GM18498 (cell line): ENCODE data around the gene DCAF6.
"Not testable (repeated sequence)": the region's sequence is repeated elsewhere in the genome, so short reads cannot be mapped to it uniquely, and the experiment has no call there.

ENCODE experiments used
- ATAC-seq: cut with Tn5 transposase; IDR thresholded peaks from one replicate; pipeline ENCODE4 v1.9.1; 2021; ENCODE audit warnings: mild to moderate bottlenecking, moderate library complexity; ENCODE audit not compliant: unreplicated experiment

The DCAF6 gene

DNA sequence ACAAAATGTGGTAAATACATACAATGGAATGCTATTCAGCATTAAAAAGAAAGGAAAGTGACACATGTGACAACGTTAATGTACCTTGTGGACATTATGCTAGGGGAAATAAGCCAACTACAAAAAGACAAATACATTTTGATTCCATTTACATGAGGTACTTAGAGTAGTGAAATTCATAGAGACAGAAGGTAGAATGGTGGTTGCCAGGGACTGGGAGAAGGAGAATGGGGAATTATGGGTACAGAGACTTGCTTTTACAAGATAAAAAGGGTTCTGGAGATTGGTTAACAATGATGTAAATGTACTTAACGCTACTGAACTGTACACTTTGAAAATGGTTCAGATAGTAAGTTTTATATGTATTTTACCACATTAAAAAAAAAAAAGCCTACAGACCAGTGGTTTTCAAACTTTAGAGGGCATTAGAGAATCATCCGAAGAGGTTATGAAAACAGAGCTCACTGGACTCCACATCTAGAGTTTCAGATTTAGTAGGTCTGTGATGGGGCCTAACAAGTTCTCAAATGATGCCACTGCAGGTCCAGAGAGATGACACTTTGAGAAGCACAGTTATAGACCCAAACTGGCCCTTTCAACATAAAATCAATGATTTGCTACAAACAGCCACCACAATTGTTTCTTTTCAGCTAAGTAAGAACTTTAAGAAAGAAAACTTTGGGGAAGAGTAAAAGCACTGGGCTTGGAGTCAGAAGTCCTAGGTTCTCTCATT is 13.0 kb upstream of the DCAF6 start:
- ATAC-seq: peak; percentile 45

DNA sequence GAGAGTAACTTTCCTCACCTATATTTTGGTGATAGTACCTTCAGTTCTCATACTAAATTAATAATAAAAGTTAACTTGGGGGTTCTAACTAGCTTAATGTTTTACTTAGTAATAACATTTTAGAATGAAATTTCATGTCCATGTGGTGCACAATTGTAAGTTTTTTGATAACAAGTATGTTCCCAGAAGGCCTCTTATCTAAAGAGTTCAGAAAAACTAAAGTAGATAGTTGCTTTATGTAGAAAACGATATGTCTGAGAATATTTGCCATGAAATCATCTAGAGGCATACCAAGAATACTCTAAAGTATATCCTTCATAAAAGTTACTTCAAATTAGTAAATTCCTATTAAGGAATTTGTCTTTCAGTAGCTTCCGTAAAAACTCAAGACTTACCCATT is 12.4 kb upstream of the DCAF6 start:
- no peak for ATAC-seq

DNA sequence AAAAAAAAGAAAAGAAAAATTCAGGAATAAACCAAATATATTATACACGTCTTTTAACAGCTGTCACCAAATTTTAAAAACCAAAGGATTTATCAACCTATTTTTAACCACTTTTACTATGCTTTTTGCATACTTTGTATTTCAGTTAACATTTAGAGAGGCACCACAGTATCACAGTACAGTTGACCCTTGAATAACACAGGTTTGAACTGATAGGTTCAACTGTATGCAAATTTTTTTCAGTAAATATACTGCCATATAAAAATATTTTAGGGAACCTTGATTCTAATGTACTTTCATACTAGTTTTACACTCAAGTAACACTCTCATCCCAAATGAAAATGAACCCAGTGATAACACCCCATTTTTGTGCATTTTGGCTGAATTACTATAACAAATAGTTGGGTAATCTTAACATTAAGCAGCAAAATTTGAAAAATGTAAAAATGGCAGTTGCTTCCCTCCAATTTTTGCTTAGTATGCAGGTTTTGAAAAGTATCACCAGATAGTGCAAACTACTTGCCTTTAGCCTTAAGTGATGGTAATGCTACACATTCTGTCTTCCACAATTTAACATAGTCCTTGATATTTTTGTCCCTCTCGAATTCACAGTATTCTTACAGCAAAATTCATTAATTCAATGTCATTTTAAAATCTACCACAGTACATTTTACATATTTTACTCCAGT is 11.8 kb upstream of the DCAF6 start:
- ATAC-seq: no peak

DNA sequence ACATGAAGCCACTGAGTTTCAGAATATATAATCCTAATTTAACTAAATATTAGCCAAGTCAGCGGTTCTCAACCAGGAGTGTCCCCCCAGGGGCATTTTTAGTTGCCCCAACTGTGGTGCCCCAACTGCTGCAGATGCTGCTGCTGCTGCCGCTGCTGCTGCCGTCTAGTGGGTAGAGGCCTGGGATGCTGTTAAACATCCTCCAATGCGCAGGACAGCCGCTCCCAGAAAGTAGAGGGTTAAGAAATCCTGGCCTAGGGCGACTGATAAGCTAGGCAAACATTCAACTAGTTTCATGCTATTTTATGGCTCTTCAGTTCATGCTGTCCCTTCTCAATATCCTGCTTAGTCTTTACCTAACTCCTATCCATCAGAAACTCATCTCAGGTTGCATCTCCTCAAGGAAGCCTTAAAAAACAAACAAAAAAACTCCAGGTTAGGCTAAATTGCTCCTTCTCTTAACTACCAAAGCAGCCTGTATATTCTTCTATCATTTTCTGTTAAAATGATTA is 9.9 kb upstream of the DCAF6 start:
- no peak for ATAC-seq

DNA sequence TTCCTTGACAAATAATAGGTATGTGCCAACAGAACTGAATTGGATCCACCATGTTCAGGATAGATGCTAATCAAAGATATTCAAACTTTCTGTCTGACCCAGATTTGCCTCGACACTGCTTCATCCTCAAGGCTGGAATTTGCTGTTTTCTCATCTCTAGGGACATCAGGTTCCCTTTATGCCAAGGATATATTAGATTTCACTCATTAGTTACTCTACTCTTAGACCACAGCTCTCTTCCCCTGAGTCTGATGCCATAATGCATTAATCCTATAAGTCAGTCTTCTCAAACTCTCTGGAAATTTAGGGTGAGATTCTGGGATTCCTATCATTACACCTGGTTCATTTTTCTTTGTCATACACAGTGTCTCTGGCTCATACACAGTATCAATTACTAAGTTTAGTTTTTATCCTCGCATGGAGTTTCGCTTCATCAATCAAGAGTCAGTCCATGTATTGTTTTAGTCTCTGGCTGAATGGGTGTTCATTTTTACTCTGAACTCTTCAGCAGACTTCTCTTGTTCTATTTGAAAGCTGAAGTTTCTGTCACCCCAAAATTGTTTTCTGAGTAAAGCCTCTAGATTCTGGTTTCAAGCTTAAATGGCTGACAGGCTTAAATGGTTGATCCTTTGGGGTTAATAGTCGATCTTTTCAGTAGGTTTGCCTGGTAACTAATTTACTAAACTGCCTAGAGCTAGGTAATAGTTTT is 9.3 kb upstream of the DCAF6 start:
- ATAC-seq: peak; percentile 49

DNA sequence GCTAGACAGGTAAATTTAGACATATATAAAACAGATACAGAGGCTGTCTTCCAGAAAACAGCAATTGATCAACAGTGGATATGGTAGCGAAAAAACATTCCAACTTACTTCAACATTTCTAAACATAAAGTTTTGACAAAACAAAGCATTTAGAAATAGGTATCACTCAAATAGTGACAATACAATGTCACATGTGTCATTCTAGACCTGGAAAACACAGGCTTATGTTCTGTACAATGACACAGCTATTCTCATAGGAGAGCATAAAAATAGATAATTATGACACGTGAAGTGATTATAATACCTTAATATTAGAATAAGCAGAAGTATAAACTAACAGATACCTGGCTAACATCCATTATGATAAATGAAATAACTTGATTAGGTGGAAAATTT is 8.0 kb upstream of the DCAF6 start:
- ATAC-seq: no peak

DNA sequence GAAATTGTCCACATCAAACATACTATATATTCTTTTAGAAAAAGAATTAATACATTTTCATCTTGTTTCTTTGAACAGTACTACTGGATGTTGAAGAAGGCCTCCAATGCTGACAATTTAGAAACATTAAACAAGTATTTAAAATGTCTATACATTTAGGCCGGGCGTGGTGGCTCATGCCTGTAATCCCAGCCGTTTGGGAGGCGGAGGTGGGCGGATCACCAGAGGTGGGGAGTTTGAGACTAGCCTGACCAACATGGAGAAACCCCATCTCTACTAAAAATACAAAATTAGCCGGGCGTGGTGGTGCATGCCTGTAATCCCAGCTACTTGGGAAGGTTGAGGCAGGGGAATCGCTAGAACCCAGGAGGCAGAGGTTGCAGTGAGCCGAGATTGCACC is 7.6 kb upstream of the DCAF6 start:
- ATAC-seq: not testable (repeated sequence)

DNA sequence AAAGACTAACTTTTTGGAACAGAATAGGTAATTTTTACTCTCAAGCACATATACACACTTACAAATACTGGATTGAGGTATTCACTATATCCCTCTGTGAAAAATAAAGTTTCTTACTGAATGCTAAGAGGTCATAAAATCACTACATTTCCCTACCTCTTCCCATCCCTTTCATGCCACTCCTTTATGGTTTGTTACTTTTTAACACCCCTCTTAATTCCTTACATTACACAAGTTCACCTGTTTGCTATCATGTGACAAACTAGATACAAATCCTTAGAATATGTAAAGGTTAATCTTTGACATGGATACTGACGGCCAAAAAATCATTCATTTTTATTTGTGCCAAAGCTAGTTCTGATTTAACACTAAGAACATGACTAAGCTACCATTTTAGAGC is 6.8 kb upstream of the DCAF6 start:
- ATAC-seq: no peak

DNA sequence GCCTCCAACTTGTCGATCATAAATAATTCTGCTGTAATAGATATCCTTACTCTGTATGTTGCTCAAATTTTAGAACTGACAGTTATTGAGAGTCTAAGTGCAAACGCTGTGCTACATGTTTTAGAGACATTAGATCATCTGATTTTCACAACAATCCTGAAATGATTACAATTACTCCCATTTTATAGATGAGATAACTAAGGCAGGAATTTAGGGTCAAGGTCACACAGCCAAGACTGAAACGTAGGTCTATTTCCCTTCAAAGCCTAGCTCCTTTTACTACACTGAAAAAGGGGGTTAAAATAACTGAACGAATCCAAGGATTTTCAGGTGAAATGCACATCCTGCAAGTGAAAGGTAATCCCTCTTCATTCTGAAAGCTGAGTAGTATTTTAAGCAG is 2.7 kb upstream of the DCAF6 start:
- ATAC-seq: no peak

DNA sequence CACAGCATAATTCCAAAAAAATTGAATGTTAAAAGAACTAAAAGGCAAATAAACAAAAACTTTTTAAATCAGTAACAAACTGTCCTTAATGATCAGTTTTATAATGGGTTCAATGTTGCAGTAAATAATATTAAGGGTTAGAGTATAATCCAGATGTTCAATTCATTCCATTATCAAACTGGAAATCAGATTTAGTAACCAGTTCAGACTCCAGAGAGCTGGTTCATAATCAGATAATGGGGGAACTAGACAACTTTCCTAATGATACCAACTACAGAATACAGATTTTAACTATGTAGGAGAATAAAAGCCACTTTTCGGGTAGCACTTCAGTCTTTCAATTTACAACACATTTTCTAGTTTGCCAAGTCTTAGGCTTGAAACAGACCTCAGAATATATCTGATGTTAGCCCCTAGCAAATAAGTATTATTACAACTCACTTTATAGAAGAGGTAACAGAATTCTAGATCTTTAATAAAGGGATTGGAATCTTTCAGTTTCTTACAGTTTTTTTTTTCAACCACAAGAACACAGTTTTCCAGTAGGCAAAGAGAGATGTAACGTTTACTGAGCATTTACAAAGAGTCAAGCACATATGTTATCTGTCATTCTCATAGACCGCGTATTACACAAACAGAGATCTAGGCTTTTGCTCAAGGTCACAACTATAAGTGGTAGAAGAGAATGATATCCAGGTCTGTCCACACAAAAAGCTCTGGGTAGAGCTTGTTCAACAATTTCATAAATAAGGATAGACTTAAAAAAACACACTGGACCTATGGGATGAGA is 1.9 kb upstream of the DCAF6 start:
- ATAC-seq: no peak

DNA sequence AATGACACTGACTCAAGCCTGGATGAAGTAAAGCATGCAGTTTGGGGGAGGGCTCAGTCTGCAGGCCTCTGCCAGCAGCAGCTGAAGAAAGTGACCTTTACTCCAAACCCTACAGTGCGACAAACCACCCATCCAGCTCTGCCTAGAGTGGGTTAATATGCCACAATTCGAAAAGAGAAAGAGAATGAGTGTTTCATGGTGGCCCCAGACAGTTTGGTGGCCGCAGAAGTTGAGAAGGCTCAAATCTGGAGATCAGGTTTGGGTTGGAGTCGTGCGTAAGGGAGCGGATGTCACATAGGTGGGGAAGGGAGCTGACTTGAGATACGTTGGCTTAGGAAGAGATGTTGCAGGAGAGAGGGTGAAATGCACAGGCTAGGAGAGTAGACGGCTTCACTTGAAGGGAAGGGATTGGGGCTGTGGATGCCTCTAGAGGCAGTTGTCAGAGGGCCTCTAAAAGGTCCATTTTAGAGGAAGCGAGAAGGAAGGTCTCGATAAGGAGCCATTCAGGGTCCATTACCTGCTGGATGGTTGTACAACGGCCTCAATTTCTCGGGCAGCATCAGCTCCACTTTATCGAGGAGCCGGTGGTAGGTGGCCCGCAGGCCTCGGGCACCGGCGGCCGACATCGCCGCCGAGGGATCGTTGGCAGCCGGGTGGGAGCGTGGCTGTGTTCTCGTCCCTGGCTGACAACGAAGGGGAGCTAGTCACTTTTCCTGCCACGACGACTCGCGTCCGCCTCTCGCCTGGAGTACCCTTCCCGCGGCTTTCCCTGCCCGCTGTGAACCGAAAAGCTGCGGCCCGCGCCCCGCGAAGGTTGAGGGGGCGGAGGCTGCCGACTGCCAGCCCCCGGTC is 1.0 kb upstream of the DCAF6 start:
- ATAC-seq: peak; percentile 6

DNA sequence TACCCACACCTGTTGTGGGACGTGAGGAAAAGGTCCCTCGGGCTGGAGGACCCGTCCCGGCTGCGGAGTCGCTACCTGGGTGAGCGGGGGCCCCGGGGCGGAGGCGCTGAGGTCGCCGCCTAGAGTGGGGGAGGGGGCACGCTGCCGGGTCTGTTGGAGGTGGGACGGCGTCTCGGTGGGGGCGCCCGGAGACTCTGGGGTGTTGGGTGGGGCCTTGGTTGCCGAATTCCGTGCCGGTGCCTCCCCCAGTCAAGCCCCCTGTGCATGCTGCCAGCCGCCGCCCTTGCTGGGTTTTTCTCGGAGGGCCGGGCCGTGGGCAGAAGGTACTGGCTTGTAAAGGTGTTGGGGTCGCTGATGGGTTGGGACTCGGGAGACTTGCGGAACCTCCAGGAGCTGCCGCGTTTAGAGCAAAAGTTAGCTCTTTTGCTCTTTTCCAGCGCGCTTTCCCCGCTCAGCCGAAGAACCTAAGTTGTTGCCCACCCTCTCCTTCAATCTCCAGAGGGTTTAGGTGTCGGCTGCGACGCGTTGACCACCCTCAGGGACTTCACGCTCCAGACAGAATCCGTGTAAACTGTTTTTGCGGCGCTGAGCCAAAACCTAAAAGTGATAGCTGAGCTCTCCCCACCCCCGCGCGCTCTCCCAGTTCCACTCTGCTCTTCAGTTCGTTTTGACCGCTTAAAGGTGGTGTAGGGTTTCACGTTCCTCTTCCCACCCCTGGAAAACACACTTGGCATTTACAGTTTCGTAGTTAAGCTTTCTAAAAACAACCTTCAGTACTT is 636 bp downstream of the DCAF6 start, which contains the start of gene MPC2:
Gene MPC2 (minus strand): TSS at position 143 of the 779 bp plus-strand sequence. CDS start 1,231 bp downstream, outside the sequence.
- peak; percentile 16 for ATAC-seq

DNA sequence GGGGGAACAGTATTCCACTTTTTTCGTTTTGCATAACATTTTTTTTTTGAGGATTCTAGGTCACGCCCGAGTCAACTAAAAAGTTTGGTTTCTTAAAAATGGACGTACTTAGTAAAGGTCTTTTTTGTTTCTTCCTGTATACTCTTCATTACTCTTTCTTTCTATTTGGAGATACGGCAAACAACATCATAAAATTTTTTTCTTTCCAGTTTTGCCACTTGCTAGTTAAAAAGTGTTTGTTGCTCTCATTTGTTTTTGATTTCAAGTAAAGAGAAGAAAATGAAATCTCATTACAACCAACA is 1.2 kb downstream of the DCAF6 start:
- no peak for ATAC-seq

DNA sequence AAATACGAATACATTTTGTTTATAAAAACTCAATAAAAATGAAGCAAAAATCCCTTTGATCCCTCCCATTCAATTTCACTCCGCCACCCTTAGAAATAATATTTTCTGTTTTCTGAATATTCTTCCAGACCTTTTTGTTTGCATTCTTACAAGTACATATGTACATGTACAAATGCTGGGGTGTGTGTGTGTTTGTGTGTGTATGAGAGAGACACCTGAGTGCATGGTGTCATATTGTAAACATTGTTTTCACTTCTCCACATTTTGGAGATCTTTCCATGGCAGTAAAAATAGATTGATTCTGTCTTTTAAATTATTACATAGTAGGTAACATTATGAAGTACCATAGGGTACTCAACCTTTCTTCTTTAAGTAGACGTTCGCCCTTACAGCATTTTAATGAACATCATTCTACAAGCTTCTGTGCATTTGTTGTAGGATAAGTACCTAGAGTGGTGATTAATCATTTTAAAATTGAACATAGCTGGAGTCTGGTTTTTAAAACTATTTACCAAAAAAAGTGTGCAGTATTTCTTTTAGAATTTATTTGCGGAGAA is 1.7 kb downstream of the DCAF6 start:
- ATAC-seq: no peak

DNA sequence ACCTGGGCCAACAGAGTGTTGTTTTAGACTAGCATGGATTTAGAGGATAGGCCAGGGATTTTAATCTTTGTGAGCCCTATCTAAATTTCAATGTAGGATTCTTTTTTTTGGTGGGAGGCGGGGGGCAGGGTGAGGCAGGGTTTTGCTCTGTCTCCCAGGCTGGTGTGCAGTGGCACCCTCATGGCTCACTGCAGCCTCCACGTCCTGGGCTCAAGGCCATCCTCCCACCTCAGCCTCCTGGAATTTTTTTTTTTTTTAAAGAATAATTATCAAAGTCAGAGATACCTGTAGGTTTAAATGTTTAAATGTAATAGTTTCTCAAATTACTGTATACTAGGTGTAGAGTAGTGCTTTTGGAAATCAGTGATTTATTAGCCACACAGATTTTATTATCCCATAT is 3.8 kb downstream of the DCAF6 start:
- ATAC-seq: no peak

DNA sequence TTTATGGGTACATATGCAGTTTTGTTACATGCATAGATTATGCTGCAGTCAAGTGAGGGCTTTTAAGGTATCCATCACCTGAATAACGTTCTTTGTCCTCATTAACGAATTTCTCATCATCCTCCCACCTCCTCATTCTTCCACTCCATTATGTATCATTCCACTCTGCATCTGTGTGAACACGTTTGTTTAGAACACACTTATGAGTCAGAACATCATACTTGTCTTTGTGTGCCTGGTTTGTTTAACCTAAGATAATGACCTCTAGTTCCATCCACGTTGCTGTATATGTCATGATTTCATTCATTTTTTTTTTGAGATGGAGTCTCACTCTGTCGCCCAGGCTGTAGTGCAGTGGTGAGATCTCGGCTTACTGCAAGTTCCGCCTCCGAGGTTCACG is 7.1 kb downstream of the DCAF6 start:
- no peak for ATAC-seq

DNA sequence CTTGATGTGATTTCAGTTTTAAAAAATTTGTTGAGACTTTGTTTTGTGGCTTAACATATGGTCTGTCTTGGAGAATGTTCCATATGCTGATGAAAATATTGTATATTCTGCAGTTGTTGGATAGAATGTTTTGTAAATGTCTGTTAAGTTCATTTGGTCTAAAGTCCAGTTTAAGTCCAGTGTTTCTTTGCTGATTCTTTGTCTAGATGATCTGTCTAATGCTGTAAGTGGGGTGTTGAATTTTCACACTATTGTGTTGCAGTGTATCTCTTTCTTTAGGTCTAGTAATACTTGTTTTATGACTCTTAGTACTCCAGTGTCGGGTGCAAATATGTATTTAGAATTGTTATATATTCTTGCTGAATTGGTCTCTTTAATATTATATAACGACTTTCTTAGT is 11.2 kb downstream of the DCAF6 start:
- ATAC-seq: no peak

DNA sequence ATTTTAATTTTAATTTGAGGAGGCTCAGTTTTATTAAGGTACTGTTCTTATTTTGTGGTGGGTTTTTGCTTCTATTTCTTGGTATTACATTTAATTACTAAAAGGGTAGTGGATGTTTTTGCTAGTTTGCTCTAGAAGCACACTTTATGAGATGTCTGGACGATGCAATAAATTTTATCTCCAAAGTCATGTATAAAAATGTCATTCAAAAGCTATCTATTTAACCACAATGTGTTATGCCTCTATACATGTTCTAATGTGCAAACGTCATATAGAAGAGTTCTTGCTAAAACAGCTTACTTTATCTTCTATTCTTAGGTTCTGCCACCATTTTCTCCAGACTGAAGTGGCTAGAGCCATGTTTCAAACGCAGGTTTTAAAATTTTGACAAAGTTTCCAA is 13.3 kb downstream of the DCAF6 start:
- ATAC-seq: no peak

DNA sequence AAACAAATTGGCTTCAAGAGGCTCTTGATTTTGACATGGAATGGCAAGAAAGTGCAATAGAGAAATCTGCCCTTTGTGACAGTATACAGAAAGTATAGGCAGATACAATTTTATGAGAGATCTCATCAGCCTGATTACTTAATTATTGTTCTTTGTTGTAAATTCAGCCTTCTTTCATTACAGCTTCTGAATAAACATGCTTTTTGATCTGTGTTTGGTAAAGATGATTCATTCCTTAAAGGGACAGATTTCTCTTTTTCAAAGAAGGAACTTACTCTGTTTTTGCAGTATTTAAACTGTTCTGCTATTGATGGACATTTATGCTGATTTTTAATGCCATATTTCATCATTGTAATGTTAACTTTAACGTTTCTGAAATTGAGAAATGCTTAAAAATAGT is 14.1 kb downstream of the DCAF6 start:
- no peak for ATAC-seq
